ENCODE measurements around the gene OTUB1.

DNA sequence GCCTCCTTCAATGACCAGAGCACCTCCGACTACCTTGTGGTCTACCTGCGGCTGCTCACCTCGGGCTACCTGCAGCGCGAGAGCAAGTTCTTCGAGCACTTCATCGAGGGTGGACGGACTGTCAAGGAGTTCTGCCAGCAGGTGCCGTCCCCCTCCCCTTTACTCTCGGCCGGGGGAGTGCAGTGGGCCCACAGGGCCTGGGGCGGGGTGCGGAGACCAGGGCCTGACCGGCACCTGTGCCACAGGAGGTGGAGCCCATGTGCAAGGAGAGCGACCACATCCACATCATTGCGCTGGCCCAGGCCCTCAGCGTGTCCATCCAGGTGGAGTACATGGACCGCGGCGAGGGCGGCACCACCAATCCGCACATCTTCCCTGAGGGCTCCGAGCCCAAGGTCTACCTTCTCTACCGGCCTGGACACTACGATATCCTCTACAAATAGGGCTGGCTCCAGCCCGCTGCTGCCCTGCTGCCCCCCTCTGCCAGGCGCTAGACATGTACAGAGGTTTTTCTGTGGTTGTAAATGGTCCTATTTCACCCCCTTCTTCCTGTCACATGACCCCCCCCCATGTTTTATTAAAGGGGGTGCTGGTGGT, 11.0 kb downstream of the OTUB1 start:
- TF ChIP-seq, protein P1, sequence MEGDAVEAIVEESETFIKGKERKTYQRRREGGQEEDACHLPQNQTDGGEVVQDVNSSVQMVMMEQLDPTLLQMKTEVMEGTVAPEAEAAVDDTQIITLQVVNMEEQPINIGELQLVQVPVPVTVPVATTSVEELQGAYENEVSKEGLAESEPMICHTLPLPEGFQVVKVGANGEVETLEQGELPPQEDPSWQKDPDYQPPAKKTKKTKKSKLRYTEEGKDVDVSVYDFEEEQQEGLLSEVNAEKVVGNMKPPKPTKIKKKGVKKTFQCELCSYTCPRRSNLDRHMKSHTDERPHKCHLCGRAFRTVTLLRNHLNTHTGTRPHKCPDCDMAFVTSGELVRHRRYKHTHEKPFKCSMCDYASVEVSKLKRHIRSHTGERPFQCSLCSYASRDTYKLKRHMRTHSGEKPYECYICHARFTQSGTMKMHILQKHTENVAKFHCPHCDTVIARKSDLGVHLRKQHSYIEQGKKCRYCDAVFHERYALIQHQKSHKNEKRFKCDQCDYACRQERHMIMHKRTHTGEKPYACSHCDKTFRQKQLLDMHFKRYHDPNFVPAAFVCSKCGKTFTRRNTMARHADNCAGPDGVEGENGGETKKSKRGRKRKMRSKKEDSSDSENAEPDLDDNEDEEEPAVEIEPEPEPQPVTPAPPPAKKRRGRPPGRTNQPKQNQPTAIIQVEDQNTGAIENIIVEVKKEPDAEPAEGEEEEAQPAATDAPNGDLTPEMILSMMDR (conservative IDR thresholded peaks at IDR 0.05; ENCODE audit: low read length) = no peak
- TF ChIP-seq EZH2phosphoT487 (IDR thresholded peaks at IDR 0.05; ENCODE audit: borderline replicate concordance) = no peak
